HG03064 (cell line): ENCODE data around the gene LCLAT1.
"Not testable (repeated sequence)": the region's sequence is repeated elsewhere in the genome, so short reads cannot be mapped to it uniquely, and the experiment has no call there.

Source experiments
- ATAC-seq: cut with Tn5 transposase; IDR thresholded peaks from one replicate; pipeline ENCODE4 v1.9.1; 2021; ENCODE audit warnings: low read depth; ENCODE audit not compliant: unreplicated experiment

Gene LCLAT1

DNA sequence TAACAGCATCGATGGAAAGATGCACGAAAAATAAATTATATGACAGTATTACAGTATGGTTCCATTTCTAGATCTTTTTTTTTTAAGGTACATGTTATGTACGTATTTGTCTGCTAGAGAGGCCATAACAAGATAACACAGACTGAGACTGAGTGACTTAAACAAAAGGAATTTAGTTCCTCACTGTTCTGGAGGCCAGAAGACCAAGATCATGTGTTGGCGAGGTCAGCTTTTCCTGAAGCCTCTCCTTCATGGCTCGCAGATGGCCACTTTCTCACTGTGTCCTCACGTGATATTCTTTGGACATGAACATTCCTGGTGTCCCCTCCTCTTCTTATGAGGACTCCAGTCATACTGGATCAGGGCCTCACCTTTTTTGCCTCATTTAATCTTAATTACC is 182.8 kb downstream of the LCLAT1 start:
- ATAC-seq = no peak

GRCh38 chr2:30631051-30631671 is 184.1 kb downstream of the LCLAT1 start:
- ATAC-seq = no peak

- no peak for ATAC-seq
Measured at GRCh38 chr2:30633039-30633438, 186.0 kb downstream of the LCLAT1 start.

- ATAC-seq = no peak
Measured at GRCh38 chr2:30636311-30636710, 189.3 kb downstream of the LCLAT1 start.

DNA sequence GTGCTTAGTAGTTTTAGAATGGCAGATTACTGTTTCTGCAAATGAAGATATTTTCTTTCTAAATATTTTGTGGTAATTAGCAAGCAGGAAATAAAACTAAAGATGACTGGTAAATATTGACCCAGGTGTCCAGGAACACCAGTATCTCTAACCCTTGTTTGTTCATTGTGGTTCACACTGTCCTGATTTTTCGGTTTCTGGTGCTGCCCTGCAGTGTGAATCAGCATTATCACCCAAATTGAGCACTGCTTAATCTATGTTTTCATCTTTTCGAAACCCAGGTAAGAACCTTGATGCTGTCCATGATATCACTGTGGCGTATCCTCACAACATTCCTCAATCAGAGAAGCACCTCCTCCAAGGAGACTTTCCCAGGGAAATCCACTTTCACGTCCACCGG is 192.8 kb downstream of the LCLAT1 start:
- ATAC-seq = no peak

- ATAC-seq = no peak
Measured at GRCh38 chr2:30641765-30642345, 194.8 kb downstream of the LCLAT1 start.

DNA sequence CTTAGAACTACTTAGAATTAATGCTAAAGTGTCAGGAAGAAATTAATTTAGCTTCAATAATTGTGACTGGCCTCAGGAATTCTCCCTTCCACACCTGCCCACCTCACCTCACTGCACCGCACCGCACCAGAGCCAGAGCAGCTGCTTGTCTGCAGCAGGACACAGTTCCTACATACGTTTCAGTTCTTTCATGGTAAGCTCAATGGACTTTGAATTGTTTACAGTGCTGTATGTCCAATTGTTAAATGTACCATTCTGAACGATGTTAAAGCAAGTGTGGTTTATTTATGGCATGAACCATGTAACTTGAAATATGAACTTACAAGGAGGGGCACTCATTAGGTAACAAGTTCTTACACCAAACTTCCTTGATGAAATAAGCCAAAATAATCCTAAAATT is 196.0 kb downstream of the LCLAT1 start:
- ATAC-seq = not testable (repeated sequence)

DNA sequence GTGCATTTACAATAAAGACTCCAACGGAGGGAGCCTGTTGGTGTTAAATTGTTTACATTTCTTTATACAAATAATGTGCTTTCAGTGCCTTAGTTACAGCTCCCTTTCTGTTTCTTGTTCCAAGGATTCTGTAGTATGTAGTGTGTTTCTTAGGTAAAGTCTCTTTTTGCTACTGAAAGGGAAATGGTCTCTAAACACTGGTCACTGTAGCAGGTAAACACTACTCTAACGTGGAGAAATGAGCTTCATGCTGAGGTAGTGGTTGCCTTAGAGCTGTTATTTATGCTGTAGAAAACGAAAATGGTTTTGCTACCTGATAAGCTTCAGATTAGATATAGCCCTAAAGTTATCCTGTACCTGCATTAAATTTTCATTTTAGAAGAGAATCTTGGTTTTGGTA is 196.6 kb downstream of the LCLAT1 start:
- no peak for ATAC-seq

DNA sequence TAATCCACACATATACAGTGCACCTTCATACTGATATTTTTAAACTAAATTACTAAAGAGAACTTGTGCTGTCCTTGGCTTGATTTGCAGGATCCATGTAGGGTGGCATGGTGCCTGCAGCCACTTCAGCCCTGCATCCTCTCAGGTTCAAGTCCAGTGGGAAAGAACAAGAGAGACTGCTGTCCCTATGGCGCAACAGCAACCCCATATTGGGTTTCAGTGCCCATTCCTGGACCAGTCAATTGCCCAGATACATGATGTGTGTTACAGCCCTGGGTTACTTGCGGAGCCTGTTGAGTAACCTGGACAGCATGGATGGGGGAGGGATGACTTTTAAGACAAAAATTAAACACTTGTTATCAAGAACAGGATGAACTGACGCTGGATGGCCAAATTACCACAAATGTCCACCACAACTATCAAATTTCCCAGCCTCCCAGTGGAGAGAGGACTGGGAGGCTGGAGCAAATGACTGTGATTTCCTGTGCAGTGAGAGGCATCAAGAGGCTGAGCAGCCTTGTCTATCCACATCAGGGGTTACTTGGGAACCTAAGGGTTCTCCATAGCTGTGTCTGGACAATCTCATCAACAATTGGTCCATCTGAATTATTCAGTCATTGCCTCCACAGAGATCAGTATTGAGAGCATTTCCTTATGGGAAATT is 198.2 kb downstream of the LCLAT1 start:
- ATAC-seq = no peak

DNA sequence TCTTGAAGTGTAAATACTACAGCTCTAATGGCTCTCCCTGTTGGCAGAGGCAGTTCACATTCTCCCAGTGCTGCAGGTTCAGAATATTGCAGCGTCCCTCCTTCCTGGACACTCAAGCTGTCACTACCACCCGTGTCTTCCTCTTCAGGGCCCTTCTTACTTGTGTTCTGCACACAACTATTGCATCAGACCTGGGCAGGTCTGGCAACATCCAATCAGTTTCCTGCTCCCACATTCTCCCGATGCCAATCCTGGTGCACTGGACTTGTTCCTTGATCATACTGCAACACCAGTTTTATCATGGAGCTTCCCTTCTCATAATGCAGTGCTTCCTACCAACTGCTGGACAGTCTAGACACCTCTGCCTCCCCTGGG is 198.7 kb downstream of the LCLAT1 start:
- no peak for ATAC-seq

- no peak for ATAC-seq
Measured at GRCh38 chr2:30647752-30648457, 200.9 kb downstream of the LCLAT1 start.

GRCh38 chr2:30649278-30649677 is 202.2 kb downstream of the LCLAT1 start:
- ATAC-seq = no peak

DNA sequence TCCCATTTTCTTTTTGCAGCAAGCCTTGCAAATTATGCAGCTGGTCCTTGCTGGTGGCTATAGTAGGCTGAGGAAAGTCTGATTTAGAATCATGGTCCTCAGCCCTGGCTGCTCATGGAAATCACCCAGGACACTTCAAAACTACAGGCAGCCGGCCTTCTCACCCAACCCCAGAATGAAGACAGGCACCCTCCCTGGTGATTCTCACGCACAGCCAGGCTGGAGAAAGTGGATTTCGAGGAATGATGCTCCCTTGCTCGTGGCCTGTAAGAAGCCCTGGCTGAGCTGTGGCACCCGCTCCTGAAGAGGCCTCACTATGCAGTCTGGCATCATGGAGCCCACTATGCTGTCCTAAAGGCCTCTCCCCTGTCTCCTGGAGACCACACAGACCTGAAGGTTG is 202.8 kb downstream of the LCLAT1 start:
- no peak for ATAC-seq

GRCh38 chr2:30652271-30652915 is 205.3 kb downstream of the LCLAT1 start:
- ATAC-seq = no peak

DNA sequence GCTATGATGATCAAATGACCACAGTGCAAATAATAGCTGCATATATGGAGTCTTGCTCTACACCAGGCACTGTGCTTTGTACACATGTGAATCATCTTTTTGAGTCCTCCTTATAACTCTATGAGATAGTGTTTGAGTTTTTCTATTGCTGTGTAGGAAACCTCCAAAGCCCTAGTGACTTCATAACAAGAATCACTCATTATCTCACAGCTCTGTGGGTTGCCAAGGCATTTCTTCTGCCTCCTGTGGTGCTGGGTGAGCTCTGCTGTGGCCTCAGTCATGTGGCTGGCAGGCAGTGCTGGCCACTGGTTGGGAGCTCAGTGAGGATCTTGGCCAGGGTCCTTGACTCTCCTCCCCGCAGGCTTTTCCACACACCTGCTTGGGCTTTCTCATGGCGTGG is 206.8 kb downstream of the LCLAT1 start:
- no peak for ATAC-seq

DNA sequence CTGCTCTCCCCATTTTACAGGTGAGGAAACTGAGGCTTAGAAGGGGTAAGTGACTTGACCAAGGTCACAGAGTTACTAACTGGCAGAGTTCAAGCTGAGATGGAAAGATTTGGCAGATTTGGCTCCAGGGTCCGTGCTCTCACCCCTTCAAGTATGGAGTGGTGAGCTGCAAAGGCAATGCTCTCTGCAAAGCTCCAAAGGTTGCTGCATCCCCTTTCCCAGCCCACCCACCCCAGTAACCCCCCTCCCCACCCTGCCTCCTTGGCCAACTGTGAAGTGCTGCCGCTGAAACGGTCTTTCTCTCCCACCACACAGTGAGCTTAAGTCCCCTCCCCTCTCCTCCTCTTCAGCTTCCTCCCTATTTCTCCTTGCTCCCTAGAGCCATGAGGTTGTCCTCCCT is 207.4 kb downstream of the LCLAT1 start:
- ATAC-seq = no peak

GRCh38 chr2:30655211-30655610 is 208.2 kb downstream of the LCLAT1 start:
- ATAC-seq = no peak

DNA sequence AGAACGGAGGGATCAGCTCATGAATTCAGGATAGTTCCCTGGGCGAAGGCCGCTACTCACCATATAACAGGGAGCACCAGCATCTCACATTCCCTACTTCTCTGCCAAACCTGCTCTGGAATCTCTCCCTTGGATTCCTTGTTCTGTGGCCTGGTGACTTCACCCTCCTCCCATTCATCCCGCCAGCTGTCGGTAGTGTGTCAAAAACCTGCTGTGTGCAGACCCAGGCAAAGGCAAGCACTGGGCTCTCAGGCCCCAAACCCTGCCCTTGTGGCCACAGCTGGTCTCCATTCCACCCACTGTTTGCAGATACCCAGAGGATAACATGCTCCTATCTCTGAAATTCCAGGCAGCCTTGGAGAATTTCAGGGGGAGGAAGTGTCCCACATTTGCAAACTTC is 208.6 kb downstream of the LCLAT1 start:
- no peak for ATAC-seq

GRCh38 chr2:30656079-30656478 is 209.0 kb downstream of the LCLAT1 start:
- no peak for ATAC-seq

DNA sequence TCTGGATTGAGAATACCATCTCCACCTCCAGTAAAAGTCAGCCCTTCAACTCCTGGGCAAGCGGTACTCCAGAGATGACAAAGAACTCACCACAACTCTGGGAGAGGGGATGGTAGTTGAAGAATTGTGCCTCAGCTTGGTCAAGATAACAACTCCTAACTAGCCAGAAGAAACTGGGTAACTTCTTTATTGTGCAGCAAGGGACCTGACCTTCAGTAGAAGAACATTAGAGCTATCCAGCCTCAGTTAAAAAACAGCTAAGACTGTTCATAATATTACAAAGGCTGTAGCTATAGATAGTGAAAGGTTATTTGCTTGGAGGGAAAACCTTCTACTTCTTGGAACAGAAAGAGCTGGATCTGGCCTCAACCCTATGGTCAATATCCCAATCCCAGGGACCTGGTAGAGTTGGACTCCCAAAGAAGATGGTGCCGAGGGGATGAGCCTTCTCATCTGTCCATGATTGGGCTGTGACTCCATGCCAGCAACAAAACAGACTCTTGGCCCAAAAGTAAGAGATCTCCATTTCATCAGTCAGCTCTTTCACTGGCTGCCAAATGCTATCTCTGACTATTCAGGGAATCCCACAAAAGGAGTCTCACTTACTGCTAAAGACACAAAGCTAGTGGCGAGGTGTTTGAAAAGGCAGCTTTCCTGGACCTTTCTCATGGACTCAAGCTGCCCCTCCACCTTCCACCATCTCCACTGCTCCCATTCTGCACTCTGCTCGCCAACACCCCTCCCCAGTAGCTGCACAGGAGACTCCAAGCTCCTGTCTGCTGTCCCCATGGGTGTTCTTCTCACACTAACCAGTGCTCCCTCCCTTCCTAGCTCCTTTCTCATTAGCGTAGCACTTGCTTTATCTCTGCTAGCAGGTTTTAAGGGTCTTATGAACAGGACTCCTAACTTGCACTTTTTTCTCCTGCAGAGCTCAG is 214.4 kb downstream of the LCLAT1 start:
- ATAC-seq = no peak
